CD4-positive, alpha-beta T cell treated with Interleukin-17A for 4 hours (primary cell): ENCODE measurements around the gene ZMIZ1.

Source experiments
- DNase-seq: peaks from one replicate; pipeline ENCODE4 v3.0.0-alpha.2; 2020; ENCODE audit warnings: mixed read lengths

Gene ZMIZ1

GRCh38 chr10:79314761-79315601 lies 246.2 kb downstream of the ZMIZ1 start:
- DNase-seq = no peak

GRCh38 chr10:79315602-79315920 lies 246.8 kb downstream of the ZMIZ1 start:
- no peak for DNase-seq

- peak; percentile 25 for DNase-seq
These were observed 248.1 kb downstream of the ZMIZ1 start for GRCh38 chr10:79316671-79317431.

GRCh38 chr10:79318369-79318768 lies 249.6 kb downstream of the ZMIZ1 start:
- no peak for DNase-seq

- no peak for DNase-seq
These were observed 250.5 kb downstream of the ZMIZ1 start for GRCh38 chr10:79319115-79319771.

- DNase-seq = no peak
These were observed 251.6 kb downstream of the ZMIZ1 start for GRCh38 chr10:79320316-79320715.

- peak; percentile 41 for DNase-seq
These were observed 252.2 kb downstream of the ZMIZ1 start for GRCh38 chr10:79320820-79321493.

- no peak for DNase-seq
These were observed 252.7 kb downstream of the ZMIZ1 start for GRCh38 chr10:79321494-79321882.

GRCh38 chr10:79321951-79322350 lies 253.2 kb downstream of the ZMIZ1 start:
- DNase-seq = no peak

- peak; percentile 89 for DNase-seq
These were observed 254.1 kb downstream of the ZMIZ1 start for GRCh38 chr10:79322616-79323543.

- no peak for DNase-seq
These were observed 254.8 kb downstream of the ZMIZ1 start for GRCh38 chr10:79323602-79324001.

GRCh38 chr10:79324032-79324695 lies 255.4 kb downstream of the ZMIZ1 start:
- no peak for DNase-seq

- no peak for DNase-seq
These were observed 257.8 kb downstream of the ZMIZ1 start for GRCh38 chr10:79326361-79327089.

- DNase-seq = no peak
These were observed 258.3 kb downstream of the ZMIZ1 start for GRCh38 chr10:79327090-79327457.

- no peak for DNase-seq
These were observed 259.5 kb downstream of the ZMIZ1 start for GRCh38 chr10:79328147-79328701.

GRCh38 chr10:79328737-79329504 lies 260.2 kb downstream of the ZMIZ1 start:
- no peak for DNase-seq

- no peak for DNase-seq
These were observed 260.8 kb downstream of the ZMIZ1 start for GRCh38 chr10:79329529-79329928.

GRCh38 chr10:79331226-79331625 lies 262.5 kb downstream of the ZMIZ1 start:
- DNase-seq = peak; percentile 25

- DNase-seq = peak; percentile 77
These were observed 262.9 kb downstream of the ZMIZ1 start for GRCh38 chr10:79331709-79332108.
